ENCODE measurements around the gene CXCR4.

- TF ChIP-seq NFRKB (IDR thresholded peaks at IDR 0.05) (no peak), ELF4 (IDR thresholded peaks at IDR 0.05) (no peak), SUZ12 (IDR thresholded peaks at IDR 0.05) (no peak), HDGF (IDR thresholded peaks at IDR 0.05; ENCODE audit: borderline replicate concordance) (no peak), CTBP1 (IDR thresholded peaks at IDR 0.05; ENCODE audit: borderline replicate concordance) (no peak), SP1 (IDR thresholded peaks at IDR 0.05) (no peak), ZNF384 (IDR thresholded peaks at IDR 0.05) (no peak), TARDBP (IDR thresholded peaks at IDR 0.05) (no peak), FOXM1 (IDR thresholded peaks at IDR 0.05; ENCODE audit: borderline replicate concordance) (no peak), FOXA1 (IDR thresholded peaks at IDR 0.05) (no peak), L3MBTL2 (conservative IDR thresholded peaks at IDR 0.05) (no peak), PKNOX1 (IDR thresholded peaks at IDR 0.05) (no peak), FOXK2 (IDR thresholded peaks at IDR 0.05) (no peak), BHLHE40 (IDR thresholded peaks at IDR 0.05; ENCODE audit: borderline replicate concordance) (no peak)
Observed at GRCh38 chr2:136121204-136121910, 3.4 kb upstream of the CXCR4 start.

Measured in HEK293T (cell line).